Measurements from ENCODE around the gene ZNF853.
"Not testable (repeated sequence)": the region's sequence is repeated elsewhere in the genome, so short reads cannot be mapped to it uniquely, and the experiment has no call there.

Gene ZNF853

GRCh38 chr7:6606866-6607583 is 8.4 kb upstream of the ZNF853 start:
- DNase-seq (ENCODE audit: low read depth in 2 of 2) = no peak

- DNase-seq (ENCODE audit: low read depth in 2 of 2) = no peak
Measured at GRCh38 chr7:6607651-6608051, 7.8 kb upstream of the ZNF853 start.

- no peak for DNase-seq (ENCODE audit: low read depth in 2 of 2)
Measured at GRCh38 chr7:6608081-6608480, 7.3 kb upstream of the ZNF853 start.

- no peak for DNase-seq (ENCODE audit: low read depth in 2 of 2)
Measured at GRCh38 chr7:6608794-6609193, 6.6 kb upstream of the ZNF853 start.

- DNase-seq (ENCODE audit: low read depth in 2 of 2) = no peak
Measured at GRCh38 chr7:6612819-6613218, 2.6 kb upstream of the ZNF853 start.

- no peak for DNase-seq (ENCODE audit: low read depth in 2 of 2)
Measured at GRCh38 chr7:6613706-6614105, 1.7 kb upstream of the ZNF853 start.

- DNase-seq (ENCODE audit: low read depth in 2 of 2) = no peak
Measured at GRCh38 chr7:6615723-6616555, 529 bp downstream of the ZNF853 start.

GRCh38 chr7:6616854-6617643 is 1.6 kb downstream of the ZNF853 start:
- no peak for DNase-seq (ENCODE audit: low read depth in 2 of 2)

DNA sequence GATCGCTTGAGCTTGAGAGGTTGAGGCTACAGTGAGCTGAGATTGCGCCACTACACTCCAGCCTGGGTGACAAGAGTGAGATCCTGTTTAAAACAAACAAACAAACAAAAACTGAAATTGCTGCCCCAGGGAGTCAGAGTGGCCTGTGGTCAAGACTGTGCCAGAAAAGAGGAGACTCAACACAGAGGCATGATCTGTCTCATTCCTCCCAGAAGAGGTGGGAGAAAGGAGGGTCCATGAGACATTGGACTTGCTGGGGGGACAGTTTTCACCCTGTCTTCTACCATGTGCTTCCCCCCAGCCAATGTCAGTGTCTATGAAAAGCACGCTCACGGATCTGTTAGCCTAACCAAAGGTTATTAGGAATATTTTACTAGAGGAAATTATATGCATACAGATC is 3.2 kb downstream of the ZNF853 start:
- no peak for DNase-seq (ENCODE audit: low read depth in 2 of 2)

DNA sequence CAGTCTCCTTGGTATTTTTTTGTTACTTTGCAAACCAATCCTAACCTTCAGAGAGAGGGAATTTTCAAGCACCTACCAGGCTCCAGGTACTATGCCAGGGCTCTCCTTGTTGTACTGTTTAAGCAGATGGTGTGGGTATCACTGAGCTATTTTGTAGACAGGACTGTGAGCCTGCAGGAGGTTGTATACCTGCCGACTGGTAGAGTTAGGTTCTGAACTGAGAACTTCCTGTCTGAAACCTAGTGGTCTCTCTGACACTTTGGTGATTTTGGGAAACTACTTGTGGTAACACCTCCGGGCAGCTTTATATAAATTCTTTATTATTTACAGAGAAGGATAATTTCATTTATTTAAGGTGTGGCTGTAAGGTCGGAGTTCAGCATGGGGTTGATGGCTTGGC is 4.6 kb downstream of the ZNF853 start:
- DNase-seq (ENCODE audit: low read depth in 2 of 2) = no peak

GRCh38 chr7:6621195-6622133 is 6.1 kb downstream of the ZNF853 start:
- no peak for DNase-seq (ENCODE audit: low read depth in 2 of 2)

DNA sequence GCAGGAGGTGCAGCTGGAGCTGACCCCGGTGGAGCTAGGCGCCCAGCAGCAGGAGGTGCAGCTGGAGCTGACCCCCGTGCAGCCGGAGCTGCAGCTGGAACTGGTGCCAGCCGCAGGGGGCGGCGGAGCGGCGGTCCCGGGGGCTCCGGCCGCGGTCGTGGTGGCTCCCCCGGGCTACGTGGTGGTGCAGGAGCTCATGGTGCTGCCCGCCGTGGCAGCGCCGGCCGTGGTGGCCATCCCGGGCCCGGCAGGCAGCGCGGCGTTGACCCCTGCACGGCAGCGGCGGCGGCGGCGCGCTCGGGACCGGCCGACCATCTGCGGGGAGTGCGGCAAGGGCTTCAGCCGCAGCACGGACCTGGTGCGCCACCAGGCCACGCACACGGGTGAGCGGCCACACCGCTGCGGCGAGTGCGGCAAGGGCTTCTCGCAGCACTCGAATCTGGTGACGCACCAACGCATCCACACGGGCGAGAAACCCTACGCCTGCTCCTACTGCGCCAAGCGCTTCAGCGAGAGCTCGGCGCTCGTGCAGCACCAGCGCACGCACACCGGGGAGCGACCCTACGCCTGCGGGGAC is 6.8 kb downstream of the ZNF853 start:
- no peak for DNase-seq (ENCODE audit: low read depth in 2 of 2)

- DNase-seq (ENCODE audit: low read depth in 2 of 2) = no peak
Measured at GRCh38 chr7:6623589-6624245, 8.3 kb downstream of the ZNF853 start.

DNA sequence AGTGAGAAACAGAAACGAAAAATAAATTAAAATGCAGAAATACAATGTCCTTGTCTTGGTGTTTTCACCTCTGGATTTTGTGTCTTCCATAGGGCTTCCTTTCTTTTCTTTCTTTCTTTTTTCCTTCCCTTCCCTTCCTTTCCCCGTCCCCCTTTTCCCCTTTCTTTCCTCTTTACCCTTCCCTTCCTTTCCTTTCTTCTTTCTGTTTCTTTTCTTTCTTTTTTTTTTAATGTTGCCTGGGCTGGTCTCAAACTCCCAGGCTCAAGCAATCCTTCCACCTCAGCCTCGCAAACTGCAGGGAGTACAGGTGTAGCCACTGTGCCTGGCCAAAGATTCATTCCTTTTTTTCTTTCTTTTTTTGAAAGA is 8.8 kb downstream of the ZNF853 start:
- no peak for DNase-seq (ENCODE audit: low read depth in 2 of 2)

DNA sequence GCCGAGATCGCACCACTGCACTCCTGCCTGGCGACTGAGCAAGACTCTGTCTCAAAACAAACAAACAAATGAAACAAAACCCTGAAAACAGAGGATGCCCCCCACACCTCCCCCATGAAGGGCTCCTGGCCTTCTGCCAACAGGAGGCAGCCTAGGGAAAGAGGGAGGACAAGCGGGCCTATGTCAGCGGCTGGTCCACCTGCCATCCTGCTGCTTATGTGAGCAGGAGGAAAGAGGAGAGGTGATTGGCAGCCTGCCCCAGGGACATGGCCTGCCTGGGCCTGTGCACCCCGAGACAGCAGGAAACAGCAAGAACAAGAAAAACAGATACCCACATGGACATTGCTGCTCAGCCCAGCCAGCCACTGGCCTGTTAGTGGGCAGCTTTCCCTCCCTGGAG is 12.6 kb downstream of the ZNF853 start:
- no peak for DNase-seq (ENCODE audit: low read depth in 2 of 2)

DNA sequence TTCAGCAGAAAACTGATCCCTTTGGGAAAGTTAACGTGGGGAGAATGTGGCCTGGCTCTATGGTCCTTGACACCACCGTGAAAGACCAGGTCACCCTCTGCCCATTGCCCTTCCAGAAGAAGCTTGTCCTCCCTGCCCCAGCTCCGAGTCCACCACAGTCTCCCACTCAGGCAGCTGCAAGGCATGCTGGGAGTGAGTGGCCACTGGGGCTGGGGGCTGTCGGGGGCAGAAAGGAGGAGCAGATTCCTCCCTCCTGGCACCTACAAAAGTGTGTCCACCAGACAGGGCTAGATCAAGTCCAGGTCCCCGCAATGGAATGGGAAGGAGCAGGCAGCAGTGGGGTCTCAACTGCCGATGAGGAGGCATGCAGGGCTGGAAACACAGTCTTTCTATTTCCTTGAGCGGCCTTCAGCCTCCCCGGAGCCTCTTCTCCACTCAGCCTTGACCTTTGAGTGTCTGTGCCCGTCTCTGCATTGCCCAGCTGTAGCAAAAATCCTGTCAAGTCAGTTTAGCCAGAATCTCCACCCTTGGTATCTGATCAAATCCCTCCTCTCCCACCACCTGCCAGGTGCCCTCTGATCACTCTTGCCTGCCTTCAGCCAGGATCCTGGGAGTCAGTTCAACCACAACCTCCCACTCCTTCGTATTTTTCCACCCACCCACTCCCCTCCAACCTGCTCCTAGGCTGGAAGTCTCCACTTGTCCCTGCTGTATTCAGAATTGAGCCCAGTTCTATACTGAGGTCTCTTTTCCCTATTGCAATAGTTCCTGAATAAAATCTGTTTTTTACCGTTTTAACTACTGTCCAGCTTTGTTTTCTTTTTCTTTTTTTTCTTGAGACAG is 14.8 kb downstream of the ZNF853 start:
- no peak for DNase-seq (ENCODE audit: low read depth in 2 of 2)

GRCh38 chr7:6631605-6632004 is 16.2 kb downstream of the ZNF853 start:
- DNase-seq (ENCODE audit: low read depth in 2 of 2) = no peak

DNA sequence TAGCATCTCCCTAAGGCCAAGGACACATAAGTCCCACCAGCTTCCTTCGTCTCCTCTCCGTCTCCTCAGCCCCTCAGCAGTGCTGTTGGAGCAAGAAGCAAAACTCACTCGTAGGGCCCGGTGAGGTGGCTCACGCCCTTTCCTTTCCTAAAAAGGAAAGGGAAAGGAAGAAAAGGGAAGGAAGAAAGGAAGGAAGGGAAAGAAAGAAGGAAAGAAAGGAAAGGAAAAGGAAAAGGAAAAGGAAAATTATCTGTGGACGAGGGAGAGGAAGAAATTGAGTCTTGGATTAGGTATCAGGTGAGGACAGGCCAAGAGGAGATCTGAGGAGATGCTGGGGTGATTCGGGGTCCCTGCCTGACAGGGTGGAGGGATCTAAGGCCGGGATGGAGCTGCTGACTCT is 18.6 kb downstream of the ZNF853 start:
- DNase-seq (ENCODE audit: low read depth in 2 of 2) = no peak

- DNase-seq (ENCODE audit: low read depth in 2 of 2) = not testable (repeated sequence)
Measured at GRCh38 chr7:6634971-6635370, 19.6 kb downstream of the ZNF853 start.
